Mucosa of descending colon (tissue), 3 donors: Measurements from ENCODE around the gene NUAK1. TPM values are rescaled to one million over a fixed set of nuclear protein-coding genes. Genes with fewer than 3 reads are reported as not detected.

Experiments used
- ATAC-seq: fragments of 200-7000 bp; cut with Tn5 transposase; one replicate; pipeline ENCODE4 v1.9.1; 2020; ENCODE audit warnings: mild to moderate bottlenecking, moderate library complexity
- DNase-seq, 3 donors: peaks; one replicate each; pipeline ENCODE4 v3.0.0-alpha.2; 2020
- H3K36me3 ChIP-seq: fragments of 200-600 bp; one replicate; pipeline ENCODE4 v1.8.0; 2021; ENCODE audit warnings: low read depth, mild to moderate bottlenecking
- H3K4me1 ChIP-seq: fragments of 200-600 bp; one replicate; pipeline ENCODE4 v1.8.0; 2021; ENCODE audit warnings: low read depth, mild to moderate bottlenecking
- H3K4me3 ChIP-seq: fragments of 200-600 bp; one replicate; pipeline ENCODE4 v1.8.0; 2021; ENCODE audit warnings: mild to moderate bottlenecking
- H3K9me3 ChIP-seq: fragments of 200-600 bp; one replicate; pipeline ENCODE4 v1.8.0; 2021; ENCODE audit warnings: mild to moderate bottlenecking
- CTCF ChIP-seq: fragments of 200-600 bp; IDR thresholded peaks from one replicate; pipeline ENCODE4 v1.8.0; 2022; ENCODE audit warnings: antibody characterized with exemption, mild to moderate bottlenecking
- intact Hi-C, 2 donors: fragments of 100-400 bp; cut with DNase I in 1 of 2; cut with micrococcal nuclease in 1 of 2; formaldehyde crosslinking; loops; one replicate each; pipeline versions ENCODE4 v1.11.0 to v1.11.1; 2022; cut with DNase I, micrococcal nuclease
- total RNA-seq, 3 donors: library from RNA; stranded (reverse); fragmentation: NEBNext Ultra II Directional in 2 of 3; extraction: Animal tissue kit (Norgen Biotek cat#: 25700) in 2 of 3; gene quantifications; one replicate each; pipeline versions ENCODE4 v1.2.1 to v1.2.4, GENCODE V29; 2021 to 2023
- donor health status: DM: no; HTN: no; CAD: no; lungs with moderate emphysema.
- donor health status: DM: no; HTN: no; CAD: no.
- donor health status: DM: no; HTN: yes; CAD: no.

NUAK1 gene
- total RNA-seq, 3 donors from 2014 or later, result 4.9 to 6.8 (median 5.4) TPM

- Histone ChIP-seq H3K4me3 (no peak overlapping the region), H3K36me3 (no peaks in the 10 kb centered on the region), H3K9me3 (no peaks in the 10 kb centered on the region), H3K4me1 (no peaks in the 10 kb centered on the region)
- intact Hi-C loops, result no loop called here
- no peak for TF ChIP-seq CTCF
- no peak for DNase-seq
- no peak for ATAC-seq
These were observed 16.1 kb upstream of the NUAK1 start for GRCh38 chr12:106154751-106155273.

- DNase-seq (no peak), ATAC-seq (no peak)
- Histone ChIP-seq H3K4me1 (no peaks in the 10 kb centered on the region), H3K36me3 (no peaks in the 10 kb centered on the region), H3K9me3 (no peaks in the 10 kb centered on the region), H3K4me3 (no peak overlapping the region)
- intact Hi-C loops, result no loop called here
- TF ChIP-seq CTCF, result no peak
These were observed 13.6 kb upstream of the NUAK1 start for GRCh38 chr12:106152334-106152733.

GRCh38 chr12:106150555-106150954, 11.8 kb upstream of the NUAK1 start:
- no peak for TF ChIP-seq CTCF
- intact Hi-C loops, result no loop called here
- ATAC-seq (no peak), DNase-seq (no peak)
- Histone ChIP-seq H3K4me1 (no peaks in the 10 kb centered on the region), H3K4me3 (no peak overlapping the region), H3K36me3 (no peaks in the 10 kb centered on the region), H3K9me3 (no peaks in the 10 kb centered on the region)

GRCh38 chr12:106149096-106149784, 10.5 kb upstream of the NUAK1 start:
- ATAC-seq (peak; percentile 46), DNase-seq (peak in 2 of 3 donors; percentile 55 to 74)
- H3K4me1 ChIP-seq, result peaks cover 3% of the 10 kb centered on the region
- no peak overlapping the region for H3K4me3 ChIP-seq
- intact Hi-C loops, result loop anchor here in 1 of 2 donors (10.0 kb wide), 1 partner anchor 724 kb away; no protein-coding TSS in a partner anchor
- no peaks in the 10 kb centered on the region for H3K9me3 ChIP-seq
- no peaks in the 10 kb centered on the region for H3K36me3 ChIP-seq
- no peak for TF ChIP-seq CTCF

GRCh38 chr12:106147956-106148355, 9.2 kb upstream of the NUAK1 start:
- no peak for TF ChIP-seq CTCF
- DNase-seq (peak; percentile 36 to 59 (median 53)), ATAC-seq (peak; percentile 44)
- intact Hi-C loops, result loop anchor here in 1 of 2 donors (10.0 kb wide), 1 partner anchor 723 kb away; no protein-coding TSS in a partner anchor
- no peaks in the 10 kb centered on the region for H3K36me3 ChIP-seq
- peaks cover 3% of the 10 kb centered on the region for H3K4me1 ChIP-seq
- H3K4me3 ChIP-seq, result no peak overlapping the region
- H3K9me3 ChIP-seq, result no peaks in the 10 kb centered on the region
